GM12873 (cell line): ENCODE data around the gene CHTF18.

ENCODE experiments used
- TF ChIP-seq, protein P1 (sequence below): IDR thresholded peaks from 2 replicates; pipeline ENCODE4 v1.5.1; 2012; ENCODE audit warnings: low read depth, mild to moderate bottlenecking, moderate library complexity, low read length, control low read depth; ENCODE audit not compliant: insufficient read depth; ENCODE audit errors: missing control alignments

The CHTF18 gene

DNA sequence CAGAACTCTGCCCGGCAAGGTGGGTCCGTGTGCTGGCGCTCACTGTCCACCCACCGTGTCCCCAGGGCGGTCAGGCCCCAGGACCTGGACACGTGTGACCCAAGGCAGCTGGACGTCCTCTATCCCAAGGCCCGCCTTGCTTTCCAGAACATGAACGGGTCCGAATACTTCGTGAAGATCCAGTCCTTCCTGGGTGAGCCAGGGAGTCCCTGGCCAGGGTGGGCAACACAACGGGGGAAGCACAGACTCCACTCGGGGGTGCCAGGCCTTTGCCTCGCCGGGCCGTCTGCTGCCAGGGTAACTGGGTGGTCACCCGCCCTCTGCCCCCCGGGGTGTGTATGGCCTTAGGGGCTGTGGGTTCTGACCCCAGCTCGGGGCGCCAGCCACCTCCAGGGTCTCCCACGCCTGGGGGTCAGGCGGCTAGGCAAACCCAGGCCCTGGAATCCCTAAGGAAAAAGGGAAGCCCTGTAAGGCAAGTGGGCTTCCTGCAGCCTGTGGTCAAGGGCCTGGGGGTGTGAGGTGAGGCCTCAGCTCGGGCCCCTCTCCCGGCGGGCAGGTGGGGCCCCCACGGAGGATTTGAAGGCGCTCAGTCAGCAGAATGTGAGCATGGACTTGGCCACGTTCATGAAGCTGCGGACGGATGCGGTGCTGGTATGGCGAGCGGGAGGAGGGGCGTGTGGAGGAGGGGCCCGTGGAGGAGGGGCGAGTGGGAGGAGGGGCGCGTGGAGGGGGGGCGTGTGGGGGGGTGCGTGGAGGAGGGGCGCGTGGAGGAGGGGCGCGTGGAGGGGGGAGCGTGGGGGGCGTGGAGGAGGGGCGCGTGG lies 21.4 kb upstream of the CHTF18 start:
- TF ChIP-seq, protein P1, sequence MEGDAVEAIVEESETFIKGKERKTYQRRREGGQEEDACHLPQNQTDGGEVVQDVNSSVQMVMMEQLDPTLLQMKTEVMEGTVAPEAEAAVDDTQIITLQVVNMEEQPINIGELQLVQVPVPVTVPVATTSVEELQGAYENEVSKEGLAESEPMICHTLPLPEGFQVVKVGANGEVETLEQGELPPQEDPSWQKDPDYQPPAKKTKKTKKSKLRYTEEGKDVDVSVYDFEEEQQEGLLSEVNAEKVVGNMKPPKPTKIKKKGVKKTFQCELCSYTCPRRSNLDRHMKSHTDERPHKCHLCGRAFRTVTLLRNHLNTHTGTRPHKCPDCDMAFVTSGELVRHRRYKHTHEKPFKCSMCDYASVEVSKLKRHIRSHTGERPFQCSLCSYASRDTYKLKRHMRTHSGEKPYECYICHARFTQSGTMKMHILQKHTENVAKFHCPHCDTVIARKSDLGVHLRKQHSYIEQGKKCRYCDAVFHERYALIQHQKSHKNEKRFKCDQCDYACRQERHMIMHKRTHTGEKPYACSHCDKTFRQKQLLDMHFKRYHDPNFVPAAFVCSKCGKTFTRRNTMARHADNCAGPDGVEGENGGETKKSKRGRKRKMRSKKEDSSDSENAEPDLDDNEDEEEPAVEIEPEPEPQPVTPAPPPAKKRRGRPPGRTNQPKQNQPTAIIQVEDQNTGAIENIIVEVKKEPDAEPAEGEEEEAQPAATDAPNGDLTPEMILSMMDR = no peak

DNA sequence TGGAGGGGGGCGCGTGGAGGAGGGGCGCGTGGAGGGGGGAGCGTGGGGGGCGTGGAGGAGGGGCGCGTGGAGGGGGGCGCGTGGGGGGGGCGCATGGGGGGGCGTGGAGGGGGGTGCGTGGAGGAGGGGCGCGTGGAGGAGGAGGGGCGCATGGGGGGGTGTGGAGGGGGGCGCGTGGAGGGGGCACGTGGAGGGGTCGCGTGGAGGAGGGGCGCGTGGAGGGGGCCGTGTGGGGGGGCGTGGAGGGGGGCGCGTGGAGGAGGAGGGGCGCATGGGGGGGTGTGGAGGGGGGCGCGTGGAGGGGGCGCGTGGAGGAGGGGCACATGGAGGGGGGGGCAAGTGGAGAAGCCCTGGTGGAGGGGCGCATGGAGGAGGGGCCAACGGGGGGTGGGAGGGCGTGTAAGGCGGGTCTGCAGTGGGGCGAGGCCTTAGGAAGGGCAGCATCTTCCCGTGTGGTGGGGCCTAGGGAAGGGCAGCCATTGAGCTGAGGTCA lies 20.6 kb upstream of the CHTF18 start:
- TF ChIP-seq, protein P1 = no peak

DNA sequence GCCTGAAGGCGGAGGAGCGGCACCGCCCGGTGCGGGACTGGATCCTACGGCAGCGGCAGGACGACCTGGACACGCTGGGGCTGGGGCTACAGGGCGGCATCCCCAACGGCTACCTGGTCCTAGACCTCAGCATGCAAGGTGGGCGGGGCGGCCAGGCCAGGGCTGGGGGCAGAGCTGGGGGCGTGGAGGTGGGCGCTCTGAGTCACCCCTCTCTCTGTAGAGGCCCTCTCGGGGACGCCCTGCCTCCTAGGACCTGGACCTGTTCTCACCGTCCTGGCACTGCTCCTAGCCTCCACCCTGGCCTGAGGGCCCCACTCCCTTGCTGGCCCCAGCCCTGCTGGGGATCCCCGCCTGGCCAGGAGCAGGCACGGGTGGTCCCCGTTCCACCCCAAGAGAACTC lies 20.0 kb upstream of the CHTF18 start:
- TF ChIP-seq, protein P1 = no peak

DNA sequence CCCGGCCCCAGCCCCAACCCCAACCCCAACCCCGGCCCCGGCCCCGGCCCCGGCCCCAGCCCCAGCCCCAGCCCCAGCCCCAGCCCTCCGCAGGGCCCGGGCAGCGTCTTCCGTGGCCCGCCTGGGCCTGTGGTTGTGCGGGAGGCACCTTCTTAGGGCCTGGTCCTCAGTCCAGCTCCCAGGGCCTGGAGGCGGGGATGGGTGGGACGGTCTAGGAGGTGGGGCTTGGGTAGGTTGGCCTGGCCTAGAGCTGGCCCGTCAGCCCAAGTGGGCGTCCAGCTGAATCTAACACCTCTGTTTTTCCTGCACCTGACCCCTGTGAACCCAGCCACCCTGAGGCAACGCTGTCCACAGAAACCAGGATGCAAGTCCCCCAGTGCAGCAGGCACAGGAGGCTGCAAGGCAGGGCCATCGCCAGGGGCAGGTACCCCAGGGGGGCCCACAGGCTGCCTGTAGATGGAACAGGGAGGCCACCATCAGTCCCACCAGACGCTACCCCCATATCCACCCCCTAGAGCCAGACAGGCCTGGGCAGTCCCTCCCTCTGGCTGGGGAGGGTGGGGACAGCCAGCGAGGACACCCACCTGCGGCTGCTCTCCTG lies 19.1 kb upstream of the CHTF18 start:
- TF ChIP-seq, protein P1 = no peak

DNA sequence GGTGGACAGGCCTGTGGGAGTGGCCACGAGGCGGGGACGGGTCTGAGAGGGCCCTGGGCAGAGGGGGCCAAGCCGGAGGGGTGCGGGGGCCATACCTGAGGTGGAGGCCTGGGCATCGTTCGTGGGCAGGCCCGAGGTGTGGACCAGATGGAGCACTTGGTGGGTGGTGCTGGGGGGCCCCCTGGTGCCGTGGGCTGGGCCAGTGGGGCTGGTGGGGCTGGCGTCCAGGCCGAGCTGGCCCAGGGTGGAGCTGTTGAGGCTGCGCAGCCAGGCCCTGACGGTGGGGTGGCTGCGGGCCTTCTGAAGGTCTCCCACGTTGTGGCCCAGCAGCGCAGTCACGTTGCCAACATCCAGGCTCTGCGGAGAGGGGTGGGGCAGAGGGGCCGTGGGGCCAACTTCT lies 18.5 kb upstream of the CHTF18 start:
- TF ChIP-seq, protein P1 = no peak

DNA sequence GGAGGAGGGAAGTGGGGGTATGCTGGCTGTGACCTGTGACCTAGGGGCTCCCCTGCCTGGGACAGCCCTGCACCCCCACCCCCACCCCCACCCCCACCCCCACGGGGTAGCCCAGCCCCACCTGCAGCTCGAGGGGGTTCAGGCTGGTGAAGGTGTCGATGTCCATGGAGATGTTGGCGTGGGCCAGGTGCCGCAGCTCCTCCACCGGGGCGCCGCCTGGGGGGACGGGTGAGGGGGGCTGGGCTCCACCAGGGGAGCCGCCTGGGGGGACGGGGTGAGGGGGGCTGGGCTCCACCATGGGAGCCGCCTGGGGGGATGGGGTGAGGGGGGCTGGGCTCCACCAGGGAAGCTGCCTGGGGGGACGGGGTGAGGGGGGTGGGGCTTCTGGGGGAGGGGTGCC lies 18.0 kb upstream of the CHTF18 start:
- TF ChIP-seq, protein P1 = no peak

DNA sequence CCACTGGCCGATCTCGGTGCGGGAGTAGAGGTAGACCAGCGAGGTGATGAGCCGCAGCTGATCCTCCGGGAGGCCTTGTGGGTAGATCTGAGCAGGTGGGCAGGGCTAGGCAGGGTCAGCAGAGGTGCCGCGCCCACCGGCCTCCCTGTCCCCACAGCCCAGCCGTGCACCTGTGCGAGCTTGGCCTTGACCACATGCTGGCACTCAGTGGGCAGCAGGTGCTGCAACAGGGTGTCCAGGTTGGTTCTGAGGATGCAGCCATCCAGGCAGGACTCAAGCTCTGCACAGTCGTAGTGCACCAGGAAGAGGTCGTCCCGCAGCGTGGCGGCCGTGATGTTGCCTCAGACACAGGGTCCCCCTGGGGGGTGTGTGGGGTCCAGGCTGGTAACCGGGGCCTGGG lies 15.5 kb upstream of the CHTF18 start:
- TF ChIP-seq, protein P1 = no peak
